HG03354 (cell line): Measurements from ENCODE around the gene KCND2.
"Not testable (repeated sequence)": the region's sequence is repeated elsewhere in the genome, so short reads cannot be mapped to it uniquely, and the experiment has no call there.

ENCODE experiments used
- ATAC-seq: cut with Tn5 transposase; IDR thresholded peaks from one replicate; pipeline ENCODE4 v1.9.1; 2021; ENCODE audit warnings: mild to moderate bottlenecking; ENCODE audit not compliant: unreplicated experiment, poor library complexity, severe bottlenecking

KCND2 gene

DNA sequence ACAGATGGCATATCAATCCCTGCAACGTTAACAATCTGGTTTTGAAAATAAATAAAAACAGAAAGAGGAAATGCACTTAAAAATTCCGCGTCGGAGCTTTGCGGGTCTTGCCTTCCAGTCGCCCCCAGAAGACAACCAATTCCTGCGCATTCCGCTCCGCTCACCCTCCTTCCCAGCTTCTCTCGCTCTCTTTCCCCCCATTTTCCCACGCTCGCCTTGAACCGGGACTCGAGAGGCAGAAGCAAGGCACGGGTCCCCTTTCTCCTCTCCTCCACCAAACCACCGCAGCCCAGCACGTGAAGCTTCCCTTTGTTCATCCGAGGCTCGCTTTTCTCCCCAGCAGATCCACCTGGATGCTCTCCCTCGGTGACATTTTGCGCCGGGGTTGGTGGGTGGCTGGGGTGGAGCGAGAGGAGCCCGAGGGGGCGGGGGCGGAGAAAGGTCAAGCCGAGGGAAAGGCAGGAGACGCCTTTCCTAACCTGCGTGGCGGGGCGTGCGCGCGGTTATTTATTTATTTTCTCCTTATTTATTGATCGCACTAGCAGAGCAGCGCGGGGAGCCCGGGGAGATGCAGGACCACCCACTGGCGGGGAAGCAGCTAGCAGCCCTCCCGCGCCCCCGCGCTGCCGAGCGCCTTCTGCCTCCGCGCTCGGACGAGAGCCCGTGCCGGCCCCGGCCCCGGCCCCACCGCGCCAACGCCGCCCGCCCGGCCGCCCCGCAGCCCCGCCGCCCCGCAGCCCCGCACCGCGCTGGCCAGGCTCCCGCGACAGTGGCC is at the start of gene KCND2:
TSS of gene KCND2 (plus strand) at position 475 of the 775 bp plus-strand sequence.
- ATAC-seq, result peak; percentile 44

DNA sequence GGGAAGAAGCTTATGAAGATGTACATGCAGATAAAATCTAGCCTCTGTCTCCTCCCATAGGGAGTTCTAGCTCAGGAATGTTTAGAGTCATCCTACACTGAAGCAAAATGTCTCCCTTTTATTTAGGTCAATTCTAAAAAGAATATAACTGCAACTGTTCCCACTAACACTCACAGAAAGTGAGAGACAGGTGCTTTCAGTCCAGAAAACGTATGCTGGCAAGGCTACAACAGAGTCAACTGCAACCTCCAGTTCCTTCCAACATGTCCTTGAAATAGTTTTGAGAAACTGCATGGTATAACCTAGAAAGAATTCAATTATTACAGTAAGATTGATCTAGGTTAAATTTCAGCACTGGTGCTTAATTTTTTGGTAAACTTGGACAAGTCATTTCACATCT is 46.8 kb upstream of the KCND2 start:
- no peak for ATAC-seq

DNA sequence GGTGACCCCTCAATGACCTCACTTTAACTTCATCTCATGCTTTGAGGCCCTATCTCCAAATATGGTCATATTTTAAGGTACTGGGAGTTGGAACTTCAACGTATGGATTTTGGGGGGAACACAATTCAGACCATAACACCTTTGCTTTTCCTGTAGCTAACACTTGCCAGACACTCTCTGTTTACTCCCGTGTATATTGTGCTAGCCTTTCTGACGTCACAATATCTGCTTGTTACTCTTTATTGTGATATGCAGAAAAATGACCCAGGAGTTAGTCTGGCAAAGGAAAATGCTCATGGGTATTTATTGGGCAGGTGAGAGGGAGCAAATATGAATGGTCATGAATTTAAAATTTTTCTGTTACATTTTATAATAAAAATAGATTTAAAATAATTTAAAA is 45.7 kb upstream of the KCND2 start:
- no peak for ATAC-seq

DNA sequence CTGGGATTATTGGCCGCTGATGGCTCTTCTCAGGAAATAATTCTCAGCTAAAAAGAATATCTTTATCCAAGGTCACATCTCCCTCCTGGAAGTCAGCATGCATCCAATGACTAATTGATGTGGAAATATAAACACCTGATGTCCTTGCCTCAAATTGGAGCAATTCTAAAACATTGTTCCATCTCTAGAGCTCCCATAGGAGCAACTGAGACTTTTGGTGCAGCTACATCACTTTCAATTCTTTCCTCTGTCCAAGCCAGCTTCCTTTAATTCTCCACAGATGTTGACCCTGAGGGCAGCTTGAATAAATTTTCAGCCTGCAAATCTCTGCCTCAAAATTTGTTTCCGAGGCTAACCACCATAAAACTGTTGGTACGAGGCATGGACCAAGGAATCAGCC is 43.9 kb upstream of the KCND2 start:
- ATAC-seq, result no peak

DNA sequence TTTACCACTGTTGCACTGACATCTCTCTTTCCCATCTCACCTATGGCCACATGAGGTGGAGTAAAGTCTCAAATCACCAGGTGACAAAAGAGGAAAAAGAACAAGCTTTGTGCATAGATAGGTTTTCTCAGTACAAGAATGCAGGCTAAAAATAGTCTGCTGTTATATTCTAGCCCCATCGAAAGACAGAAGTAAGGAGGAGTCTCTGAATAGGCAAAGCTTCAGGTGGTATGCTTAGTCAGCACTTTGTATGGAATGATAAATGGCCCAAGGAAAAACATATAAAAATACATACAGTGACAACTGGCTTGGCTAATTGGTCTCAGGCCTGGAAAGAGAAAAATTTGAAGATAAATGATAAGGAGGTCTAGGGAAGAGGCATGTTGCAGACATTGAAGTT is 39.6 kb upstream of the KCND2 start:
- ATAC-seq, result no peak

DNA sequence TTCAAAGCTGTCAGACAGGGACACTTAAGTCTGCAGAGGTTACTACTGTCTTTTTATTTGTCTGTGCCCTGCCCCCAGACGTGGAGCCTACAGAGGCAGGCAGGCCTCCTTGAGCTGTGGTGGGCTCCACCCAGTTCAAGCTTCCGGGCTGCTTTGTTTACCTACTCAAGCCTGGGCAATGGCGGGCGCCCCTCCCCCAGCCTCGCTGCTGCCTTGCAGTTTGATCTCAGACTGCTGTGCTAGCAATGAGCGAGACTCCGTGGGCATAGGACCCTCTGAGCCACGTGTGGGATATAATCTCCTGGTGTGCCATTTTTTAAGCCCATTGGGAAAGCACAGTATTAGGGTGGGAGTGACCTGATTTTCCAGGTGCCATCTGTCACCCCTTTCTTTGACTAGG is 32.6 kb upstream of the KCND2 start:
- not testable (repeated sequence) for ATAC-seq

DNA sequence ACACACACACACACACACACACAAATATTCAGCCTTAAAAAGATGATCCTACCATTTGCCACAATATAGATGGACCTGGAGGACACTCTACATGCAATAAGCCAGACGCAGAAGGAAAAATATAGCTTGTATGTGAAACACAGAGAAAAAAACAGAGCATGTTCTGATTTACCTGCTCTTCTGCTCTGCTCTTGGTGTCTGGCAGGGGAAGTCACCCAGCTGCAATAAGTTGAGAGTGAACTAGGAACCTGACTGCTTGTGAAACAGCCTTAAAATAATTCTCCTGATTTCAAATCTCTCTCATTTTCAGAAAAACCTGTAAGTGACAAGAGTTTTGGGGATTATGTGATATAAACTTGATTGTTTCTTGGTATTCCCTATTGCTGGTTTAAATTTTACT is 31.0 kb upstream of the KCND2 start:
- no peak for ATAC-seq

DNA sequence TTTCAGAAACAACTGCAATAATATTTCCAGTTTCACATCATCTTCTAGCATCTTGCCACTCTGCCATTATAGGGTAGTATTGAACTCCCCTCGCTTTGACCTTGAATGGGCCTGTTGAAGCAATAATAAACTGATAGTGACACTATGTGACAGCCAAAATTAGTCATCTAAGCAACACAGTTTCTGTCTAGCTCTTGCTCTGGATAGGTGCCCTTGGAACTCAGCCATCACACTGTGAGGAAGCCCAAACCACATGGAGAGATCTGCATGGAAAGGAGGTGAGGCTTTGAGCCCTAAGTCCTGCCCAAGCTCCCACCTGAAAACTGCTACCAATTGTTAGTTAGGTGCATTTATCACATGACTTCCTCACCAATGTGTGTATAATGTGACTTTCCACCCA is 18.1 kb upstream of the KCND2 start:
- no peak for ATAC-seq

DNA sequence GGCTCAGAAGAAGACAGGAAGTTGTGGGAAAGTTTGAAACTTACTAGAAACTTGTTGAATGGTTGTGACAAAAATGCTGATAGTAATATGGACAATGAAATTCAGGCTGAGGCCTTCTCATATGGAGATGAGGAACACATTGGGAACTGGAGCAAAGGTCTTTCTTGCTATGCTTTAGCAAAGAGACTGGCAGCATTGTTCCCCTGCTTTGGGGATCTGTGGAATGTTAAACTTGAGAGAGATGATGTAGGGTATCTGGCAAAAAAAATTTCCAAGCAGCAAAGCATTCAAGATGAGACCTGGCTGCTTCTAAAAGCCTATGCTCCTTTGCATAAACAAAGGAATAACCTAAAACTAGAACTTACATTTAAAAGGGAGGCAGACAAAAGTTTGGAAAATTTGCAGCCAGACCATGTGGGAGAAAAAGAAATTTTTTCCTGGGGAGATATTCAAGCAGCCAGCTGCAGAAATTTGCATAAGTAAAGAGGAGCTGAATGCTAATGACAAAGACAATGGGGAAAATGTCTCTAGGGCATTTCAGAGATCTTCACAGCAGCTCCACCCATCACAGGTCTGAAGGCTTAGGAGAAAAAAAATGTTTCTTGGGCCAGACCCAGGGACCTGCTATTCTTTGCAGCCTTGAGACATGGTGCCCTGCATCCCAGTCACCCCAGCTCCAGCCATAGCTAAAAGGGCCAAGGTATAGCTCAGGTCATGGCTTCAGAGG is 16.5 kb upstream of the KCND2 start:
- ATAC-seq, result no peak

DNA sequence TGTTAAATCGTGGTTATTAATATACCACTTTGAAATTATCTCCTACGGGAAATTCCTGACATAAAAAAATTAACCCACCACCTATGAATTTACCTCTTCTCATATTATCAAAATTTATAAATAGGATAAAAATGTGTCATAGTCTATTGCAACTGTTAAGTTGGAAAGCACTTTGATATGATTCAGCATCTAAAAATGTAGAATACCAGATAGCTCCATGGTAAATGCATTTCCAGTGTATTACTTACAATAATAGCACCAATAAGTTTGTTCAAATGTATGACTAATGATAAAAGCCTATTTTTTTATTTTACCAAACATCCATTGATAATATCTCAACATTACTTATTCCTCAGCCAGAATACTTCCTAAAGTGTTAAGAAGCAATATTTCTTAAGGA is 13.6 kb upstream of the KCND2 start:
- ATAC-seq, result no peak

DNA sequence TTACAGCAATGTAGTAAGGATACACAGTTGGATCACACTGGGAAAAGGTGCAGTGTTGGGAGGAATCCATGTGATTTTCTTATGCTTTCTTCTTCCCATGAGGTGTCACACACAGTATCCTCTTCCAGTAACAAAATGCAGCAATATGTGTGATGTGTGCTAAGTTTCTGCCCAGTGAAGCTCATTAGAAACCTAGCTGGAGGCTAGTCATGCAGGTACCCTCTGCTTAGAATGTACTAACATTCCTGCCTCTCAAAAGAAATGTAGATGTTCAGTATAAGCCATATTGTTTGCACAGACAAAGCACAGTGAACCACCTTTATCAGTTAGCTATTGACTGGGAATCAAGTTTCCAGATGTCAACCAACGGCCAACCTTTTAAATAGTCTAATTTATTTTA is 12.9 kb upstream of the KCND2 start:
- ATAC-seq, result no peak

DNA sequence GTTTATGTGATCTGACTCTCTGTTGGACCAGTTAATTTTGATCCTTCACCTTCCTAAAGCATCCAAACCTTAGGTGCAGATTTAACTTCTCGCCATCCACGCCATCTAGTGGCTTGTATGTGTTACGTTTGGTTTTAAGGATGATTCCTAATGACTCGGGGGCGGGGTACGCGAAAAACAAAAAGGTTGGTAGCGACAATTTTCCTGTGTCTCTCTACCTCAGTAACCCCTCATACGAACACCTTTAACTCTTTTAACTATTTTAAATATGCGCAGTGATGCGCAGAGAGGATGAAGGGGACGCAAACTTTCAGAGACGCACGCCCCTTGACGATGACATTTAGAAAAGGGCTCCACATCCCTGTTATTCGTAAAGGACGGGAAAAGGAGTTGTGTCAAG is 714 bp upstream of the KCND2 start:
- peak; percentile 50 for ATAC-seq

DNA sequence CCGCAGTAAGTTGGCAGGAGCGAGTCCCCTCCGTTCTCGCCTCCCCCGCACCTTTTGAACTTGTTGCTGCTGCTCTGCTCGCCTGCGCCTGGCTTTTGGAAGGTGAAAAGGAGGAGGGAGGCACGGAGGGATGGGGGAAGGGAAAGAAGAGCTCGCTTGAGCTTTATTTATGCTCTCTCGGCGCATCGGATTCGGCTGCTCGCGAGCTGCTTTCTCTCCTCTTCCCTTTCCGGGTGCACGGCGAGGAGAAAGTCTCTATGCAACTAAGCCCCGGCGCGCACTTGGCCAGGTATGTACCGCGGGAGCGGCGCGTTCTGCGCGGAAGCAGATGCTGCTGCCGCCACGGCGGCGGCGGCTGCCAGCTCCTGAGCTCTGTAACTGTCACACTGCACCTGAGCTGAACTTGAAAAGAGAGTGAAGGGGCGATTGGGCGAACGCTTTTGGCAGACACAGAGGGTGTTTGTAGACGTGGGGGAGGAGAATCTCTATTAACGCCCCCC is 551 bp downstream of the KCND2 start:
- peak; percentile 71 for ATAC-seq

DNA sequence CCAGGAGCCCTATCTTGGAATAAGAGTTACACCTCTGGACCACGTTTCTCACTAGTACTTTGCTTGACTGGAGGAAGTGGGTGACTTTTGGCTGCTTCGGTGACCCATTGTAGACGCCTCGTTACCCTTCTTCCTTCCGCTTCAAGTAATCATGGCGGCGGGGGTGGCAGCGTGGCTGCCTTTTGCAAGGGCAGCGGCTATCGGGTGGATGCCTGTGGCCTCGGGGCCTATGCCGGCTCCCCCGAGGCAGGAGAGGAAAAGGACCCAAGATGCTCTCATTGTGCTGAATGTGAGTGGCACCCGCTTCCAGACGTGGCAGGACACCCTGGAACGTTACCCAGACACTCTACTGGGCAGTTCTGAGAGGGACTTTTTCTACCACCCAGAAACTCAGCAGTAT is 1.5 kb downstream of the KCND2 start:
- ATAC-seq, result no peak

DNA sequence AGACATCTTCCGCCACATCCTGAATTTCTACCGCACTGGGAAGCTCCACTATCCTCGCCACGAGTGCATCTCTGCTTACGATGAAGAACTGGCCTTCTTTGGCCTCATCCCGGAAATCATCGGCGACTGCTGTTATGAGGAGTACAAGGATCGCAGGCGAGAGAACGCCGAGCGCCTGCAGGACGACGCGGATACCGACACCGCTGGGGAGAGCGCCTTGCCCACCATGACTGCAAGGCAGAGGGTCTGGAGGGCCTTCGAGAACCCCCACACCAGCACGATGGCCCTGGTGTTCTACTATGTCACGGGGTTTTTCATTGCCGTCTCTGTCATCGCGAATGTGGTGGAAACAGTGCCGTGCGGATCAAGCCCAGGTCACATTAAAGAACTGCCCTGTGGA is 1.9 kb downstream of the KCND2 start:
- no peak for ATAC-seq

DNA sequence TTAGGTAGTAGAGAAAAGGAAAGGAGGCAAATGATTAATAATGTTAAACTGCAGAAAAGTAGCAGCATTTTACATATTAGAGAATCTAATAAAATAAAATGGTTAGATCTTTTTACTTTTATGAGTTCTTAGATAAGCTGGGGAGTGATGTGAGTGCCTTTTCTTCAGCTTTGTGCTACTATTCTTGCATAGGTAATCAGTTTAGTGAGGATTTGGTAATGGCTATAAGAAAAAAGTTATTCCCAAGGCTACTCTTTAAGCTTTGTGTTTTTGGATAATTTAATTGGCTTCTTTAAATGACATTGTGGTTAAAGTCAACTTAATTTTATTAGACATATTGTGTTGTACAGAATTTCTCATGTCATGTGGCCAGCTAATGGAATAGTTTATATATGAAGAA is 3.7 kb downstream of the KCND2 start:
- ATAC-seq, result no peak

DNA sequence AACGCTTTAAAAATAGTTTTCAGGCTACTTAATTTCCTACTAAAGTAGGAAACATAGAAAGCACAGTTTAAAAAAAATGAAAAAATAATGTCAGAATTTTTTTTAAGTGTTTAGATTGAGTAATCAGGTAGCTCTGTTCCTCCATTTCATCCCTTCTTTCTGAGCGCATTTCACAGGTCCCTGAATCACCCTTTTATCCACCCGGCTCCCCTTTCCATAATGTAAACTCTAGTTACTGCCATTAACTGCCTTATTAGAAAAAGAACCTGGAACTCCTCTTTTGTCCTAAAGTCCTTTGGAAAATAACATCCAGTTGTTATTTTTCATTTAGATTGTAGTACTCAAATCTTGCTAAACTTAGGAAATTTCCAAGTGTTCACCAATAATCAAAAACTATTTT is 5.8 kb downstream of the KCND2 start:
- no peak for ATAC-seq

DNA sequence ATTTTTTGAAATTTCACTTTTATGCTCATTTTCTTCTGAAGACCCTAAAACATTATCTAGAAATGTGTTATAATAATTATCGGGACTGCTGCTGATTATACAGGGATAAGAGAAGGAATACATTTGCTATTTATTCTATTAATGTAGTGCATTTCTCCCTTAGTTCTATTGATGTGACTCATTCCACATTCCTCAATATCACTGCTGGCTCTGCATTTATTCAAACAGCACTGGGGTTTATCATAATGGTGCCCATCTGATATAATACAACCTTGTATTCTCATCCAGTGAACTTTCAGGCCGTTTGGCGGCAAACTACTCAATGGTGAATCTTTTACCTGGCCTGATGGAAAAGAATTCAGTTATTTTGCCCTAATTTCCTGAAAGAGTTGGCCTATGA is 7.8 kb downstream of the KCND2 start:
- no peak for ATAC-seq

DNA sequence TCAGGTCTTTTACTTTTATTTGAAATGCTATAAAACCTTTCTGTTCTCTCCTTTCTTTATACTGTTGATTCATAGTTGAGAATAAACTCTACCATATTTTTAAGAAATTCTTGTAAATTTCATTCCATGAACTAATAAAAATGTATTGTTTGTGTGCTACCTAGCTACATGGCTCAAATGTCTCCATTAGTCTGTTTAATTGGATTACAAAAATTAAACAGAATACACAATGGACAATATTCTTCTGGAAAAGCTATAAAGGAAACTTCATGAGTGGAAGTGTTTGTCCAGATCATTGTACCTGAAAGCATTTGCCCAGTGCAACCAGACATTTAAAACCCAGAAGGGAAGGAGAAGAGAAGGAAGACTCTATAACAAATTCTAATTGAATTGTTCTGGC is 20.1 kb downstream of the KCND2 start:
- ATAC-seq, result no peak

DNA sequence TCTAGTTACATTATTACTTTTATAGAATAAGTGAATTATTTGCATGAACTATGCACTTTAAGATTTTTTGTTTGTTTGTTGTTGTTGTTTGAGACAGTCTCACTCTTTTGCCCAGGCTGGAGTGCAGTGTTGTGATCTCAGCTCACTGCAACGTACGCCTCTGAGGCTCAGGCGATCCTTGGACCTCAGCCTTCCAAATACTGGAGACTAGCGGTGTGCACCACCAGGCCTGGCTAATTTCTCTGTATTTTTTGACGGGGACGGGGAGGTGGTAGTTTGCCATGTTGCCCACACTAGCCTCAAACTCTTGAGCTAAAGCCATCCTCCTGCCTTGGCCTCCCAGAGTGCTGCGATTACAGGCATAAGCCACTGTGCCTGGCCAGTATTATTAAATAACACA is 29.2 kb downstream of the KCND2 start:
- ATAC-seq, result no peak

DNA sequence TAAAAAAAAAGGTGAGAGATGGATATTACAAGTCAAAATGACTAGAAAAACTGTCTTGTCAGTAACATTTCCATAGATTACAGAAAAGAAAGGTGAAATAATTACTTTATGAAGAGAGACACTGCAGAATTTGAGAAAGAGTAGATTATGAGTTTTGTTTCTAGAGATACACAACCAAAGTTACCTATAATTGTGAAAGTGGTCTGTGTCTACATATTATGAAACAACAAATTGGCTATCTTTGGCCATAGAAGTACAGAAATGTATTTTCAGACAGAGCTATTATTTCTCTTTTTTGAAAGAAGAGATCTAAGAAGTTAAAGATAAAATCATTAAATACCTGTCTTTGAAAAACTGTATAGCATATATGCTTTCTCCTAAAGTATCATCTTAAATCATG is 30.1 kb downstream of the KCND2 start:
- ATAC-seq, result peak; percentile 46
